A673 (cell line): ENCODE results near the gene CREB1. TPM values are rescaled to one million over a fixed set of nuclear protein-coding genes. Genes with fewer than 3 reads are reported as not detected.

ENCODE experiments used
- BruUV-seq: library from RNA; stranded (reverse); fragments of 400-500 nt; replicated peaks from 2 replicates; lab custom pipeline; 2021; lab: Mats Ljungman, UMichigan
- CTCF ChIA-PET: fragments of 300-600 bp; sonication (Branson Sonifier 250); formaldehyde crosslinking; loops from one replicate; lab custom pipeline; 2022; ENCODE audit warnings: antibody characterized with exemption; lab: Charles Lee
- POLR2A ChIA-PET: fragments of 300-600 bp; sonication (Branson Sonifier 250); formaldehyde crosslinking; loops from one replicate; lab custom pipeline; 2022; ENCODE audit warnings: antibody characterized with exemption; ENCODE audit not compliant: low non-redundant PET; lab: Charles Lee
- DNase-seq: peaks from one replicate; pipeline ENCODE4 v3.0.0-alpha.2; 2015; ENCODE audit warnings: low spot score
- H3K27ac ChIP-seq: fragments of 200-600 bp; sonication (generic); 2 replicates; pipeline ENCODE4 v1.5.1; 2016; ENCODE audit warnings: mixed run types, low read depth, mild to moderate bottlenecking, mixed read lengths, antibody characterized with exemption, low read length; ENCODE audit not compliant: poor library complexity, severe bottlenecking
- H3K27me3 ChIP-seq: fragments of 200-600 bp; sonication (generic); replicated peaks from 2 replicates; pipeline ENCODE4 v1.6.1; 2017; ENCODE audit warnings: mixed run types, low read depth, mild to moderate bottlenecking, mixed read lengths, antibody characterized with exemption, low read length; ENCODE audit not compliant: insufficient read depth, poor library complexity
- H3K36me3 ChIP-seq: fragments of 200-600 bp; sonication (generic); 2 replicates; pipeline ENCODE4 v1.6.1; 2016; ENCODE audit warnings: mixed run types, mild to moderate bottlenecking, mixed read lengths, antibody characterized with exemption, low read length; ENCODE audit not compliant: insufficient read depth, poor library complexity, severe bottlenecking
- H3K4me1 ChIP-seq: fragments of 200-600 bp; sonication (generic); 2 replicates; pipeline ENCODE4 v1.6.1; 2017; ENCODE audit warnings: mixed run types, mild to moderate bottlenecking, mixed read lengths, antibody characterized with exemption, low read length; ENCODE audit not compliant: insufficient read depth, poor library complexity, severe bottlenecking
- H3K4me3 ChIP-seq: fragments of 200-600 bp; sonication (generic); 2 replicates; pipeline ENCODE4 v1.5.1; 2016; ENCODE audit warnings: low read depth, mixed run types, mild to moderate bottlenecking, mixed read lengths, low read length; ENCODE audit not compliant: poor library complexity, severe bottlenecking
- H3K9me3 ChIP-seq: fragments of 200-600 bp; sonication (generic); 2 replicates; pipeline ENCODE4 v1.6.1; 2016; ENCODE audit warnings: mixed run types, low read depth, mild to moderate bottlenecking, mixed read lengths, antibody characterized with exemption, low read length; ENCODE audit not compliant: poor library complexity, severe bottlenecking
- CTCF ChIP-seq: fragments of 300-800, 200-600 bp; sonication (generic); conservative IDR thresholded peaks from 2 replicates; pipeline ENCODE4 v1.5.1; 2017; ENCODE audit warnings: low read depth, mild to moderate bottlenecking, antibody characterized with exemption, low read length, moderate library complexity, mixed read lengths
- EZH2 ChIP-seq: fragments of 200-600 bp; sonication (generic); IDR thresholded peaks from 2 replicates; pipeline ENCODE4 v1.6.1; 2017; ENCODE audit warnings: borderline replicate concordance, low read depth, mild to moderate bottlenecking, mixed read lengths, antibody characterized with exemption, low read length; ENCODE audit not compliant: poor library complexity, severe bottlenecking
- intact Hi-C: fragments of 100-400 bp; cut with micrococcal nuclease; formaldehyde crosslinking; loops from one replicate; pipeline ENCODE4 v1.10.0; 2022; ENCODE audit not compliant: unreplicated experiment
- total RNA-seq: library from RNA; stranded (reverse); gene quantifications from 2 replicates; pipeline ENCODE4 v1.2.3, GENCODE V29; 2021

The CREB1 gene
- total RNA-seq, 1 experiment from 2014 or later: 78.5 TPM

DNA sequence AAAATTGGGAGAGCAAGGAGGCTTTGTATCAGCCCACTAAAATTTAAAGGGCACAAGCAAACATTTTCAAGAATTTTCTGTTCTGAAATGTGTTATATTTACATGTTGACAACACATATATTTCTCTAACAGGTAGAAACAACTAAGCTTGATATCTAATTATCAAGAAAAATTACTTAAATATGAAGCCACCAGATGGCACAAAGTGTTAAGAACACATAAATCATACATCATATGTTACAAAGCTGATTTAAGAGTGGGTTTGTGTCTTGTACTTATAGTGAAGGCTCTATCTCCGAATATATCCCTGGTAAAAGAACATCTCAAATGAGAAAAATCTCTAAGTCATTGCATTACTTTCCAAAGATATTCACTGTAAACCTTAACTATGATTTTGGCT, 19.6 kb upstream of the CREB1 start:
- Histone ChIP-seq H3K4me3 (no peak overlapping the region), H3K27ac (no peak overlapping the region), H3K4me1 (peaks cover 16% of the 10 kb centered on the region), H3K9me3 (no peaks in the 10 kb centered on the region), H3K36me3 (no peaks in the 10 kb centered on the region), H3K27me3 (no peaks in the 10 kb centered on the region)
- TF ChIP-seq CTCF: no peak
- no TSS peak for BruUV-seq
- CTCF ChIA-PET: no interaction called here
- intact Hi-C loops: no loop called here
- POLR2A ChIA-PET: no interaction called here
- DNase-seq: no peak

GRCh38 chr2:207511851-207512250, 17.9 kb upstream of the CREB1 start:
- ChIA-PET POLR2A (no interaction called here), CTCF (no interaction called here)
- Histone ChIP-seq H3K36me3 (no peaks in the 10 kb centered on the region), H3K27ac (no peak overlapping the region), H3K4me1 (no peaks in the 10 kb centered on the region), H3K4me3 (no peak overlapping the region), H3K27me3 (no peaks in the 10 kb centered on the region), H3K9me3 (no peaks in the 10 kb centered on the region)
- intact Hi-C loops: no loop called here
- DNase-seq: no peak
- BruUV-seq: no TSS peak
- no peak for TF ChIP-seq CTCF
- no peak for TF ChIP-seq EZH2

GRCh38 chr2:207512356-207512755, 17.4 kb upstream of the CREB1 start:
- intact Hi-C loops: no loop called here

More at GRCh38 chr2:207512356-207512755, 17.4 kb upstream of the CREB1 start:
- no peaks in the 10 kb centered on the region for H3K9me3 ChIP-seq
- no peak overlapping the region for H3K4me3 ChIP-seq
- H3K27ac ChIP-seq: no peak overlapping the region
- H3K4me1 ChIP-seq: no peaks in the 10 kb centered on the region
- ChIA-PET CTCF (no interaction called here), POLR2A (no interaction called here)
- no peaks in the 10 kb centered on the region for H3K36me3 ChIP-seq
- TF ChIP-seq EZH2 (no peak), CTCF (no peak)
- BruUV-seq: no TSS peak
- H3K27me3 ChIP-seq: no peaks in the 10 kb centered on the region
- no peak for DNase-seq
